Measurements from ENCODE around the gene IGFALS.

- no peak for TF ChIP-seq CTCF (conservative IDR thresholded peaks at IDR 0.05)
- TF ChIP-seq EZH2 (IDR thresholded peaks at IDR 0.05; ENCODE audit: low read depth), result no peak
Measured at GRCh38 chr16:1820096-1820945, 26.8 kb upstream of the IGFALS start.
